K562 (cell line): ENCODE measurements around the gene ADGRG1. TPM values are rescaled to one million over a fixed set of nuclear protein-coding genes. Genes with fewer than 3 reads are reported as not detected.

ENCODE experiments used
- CBFA2T3 ChIP-seq: fragments of 450-650 bp; IDR thresholded peaks from 2 replicates; pipeline ENCODE4 v1.6.1; 2017
- HDAC3 ChIP-seq: fragments of 450-650 bp; IDR thresholded peaks from 2 replicates; pipeline ENCODE4 v1.6.1; 2018; ENCODE audit warnings: borderline replicate concordance, mild to moderate bottlenecking, moderate library complexity; ENCODE audit not compliant: partially characterized antibody
- KLF16 ChIP-seq: IDR thresholded peaks from 2 replicates; pipeline ENCODE4 v1.6.1; 2016; ENCODE audit warnings: antibody characterized with exemption
- POLR2B ChIP-seq: fragments of 450-650 bp; IDR thresholded peaks from 2 replicates; pipeline ENCODE4 v1.6.1; 2018; ENCODE audit warnings: low read depth; ENCODE audit not compliant: partially characterized antibody
- TAL1 ChIP-seq: fragments of 450-650 bp; IDR thresholded peaks from 2 replicates; pipeline ENCODE4 v1.6.1; 2016; ENCODE audit warnings: mild to moderate bottlenecking
- polyA plus RNA-seq, 8 experiments: library from polyadenylated mRNA; depleted of rRNA in 4 of 8; stranded (reverse) in 5 of 8; unstranded in 3 of 8; fragments of >200 nt; fragmentation: Nextera tagmentation in 2 of 8; fragmentation: Illumina TruSeq in 1 of 8; extraction: Ambion mirVana in 2 of 8; extraction: Trizol in 1 of 8; gene quantifications; 2 replicates each; pipeline versions ENCODE4 v1.2.1 to v1.2.3, GENCODE V29; 2011 to 2014; ENCODE audit warnings: inconsistent platforms in 1 of 8, missing spikeins in 1 of 8
- total RNA-seq, 7 experiments: library from RNA; depleted of rRNA in 6 of 7; stranded (reverse); fragments of >200 nt in 6 of 7; fragmentation: Illumina TruSeq in 2 of 7; extraction: Trizol in 2 of 7; gene quantifications; 2 replicates each; pipeline versions ENCODE4 v1.2.1 to v1.2.3, GENCODE V29; 2011 to 2021; ENCODE audit warnings: low replicate concordance in 1 of 7
- TF ChIP-seq, protein P1 (sequence below): fragments of 450-650 bp; IDR thresholded peaks from 2 replicates; pipeline ENCODE4 v1.6.1; 2016; ENCODE audit warnings: mild to moderate bottlenecking
- TF ChIP-seq, protein P2 (sequence below), 2 experiments: fragments of 450-650 bp in 1 of 2; sonication (generic) in 1 of 2; formaldehyde crosslinking; conservative IDR thresholded peaks; 2 replicates each; pipeline versions ENCODE4 v1.4.0 to v1.8.1; 2020 to 2022; ENCODE audit warnings: mild to moderate bottlenecking in 1 of 2, missing genetic modification reagents in 1 of 2
- TF ChIP-seq, protein P3 (sequence below), 2 experiments: fragments of 450-650 bp; formaldehyde crosslinking in 1 of 2; IDR thresholded peaks; 2 replicates each; pipeline versions ENCODE4 v1.4.0 to v1.6.1; 2014 to 2020; ENCODE audit warnings: mild to moderate bottlenecking in 2 of 2, borderline replicate concordance in 1 of 2, low read depth in 1 of 2
- TF ChIP-seq, protein P4 (sequence below): IDR thresholded peaks from 2 replicates; pipeline ENCODE4 v1.6.1; 2011; ENCODE audit not compliant: insufficient read length; ENCODE audit errors: extremely low read depth
- TF ChIP-seq, protein P5 (sequence below): fragments of 200-800 bp; sonication (Bioruptor generic); IDR thresholded peaks from 2 replicates; pipeline ENCODE4 v1.6.1; 2017; ENCODE audit warnings: missing genetic modification characterization, missing compliant biosample characterization
- TF ChIP-seq, protein P6 (sequence below): fragments of 250-450 bp; sonication (Bioruptor Pico); IDR thresholded peaks from 2 replicates; pipeline ENCODE4 v1.9.0; 2021; ENCODE audit warnings: mild to moderate bottlenecking

The ADGRG1 gene
- total and polyA plus RNA-seq, 9 of the 15 experiments (the other 6 are each of a cell fraction or from before 2014, with no cell fraction given): 0.04 to 0.31 (median 0.16) TPM; not detected in 6

DNA sequence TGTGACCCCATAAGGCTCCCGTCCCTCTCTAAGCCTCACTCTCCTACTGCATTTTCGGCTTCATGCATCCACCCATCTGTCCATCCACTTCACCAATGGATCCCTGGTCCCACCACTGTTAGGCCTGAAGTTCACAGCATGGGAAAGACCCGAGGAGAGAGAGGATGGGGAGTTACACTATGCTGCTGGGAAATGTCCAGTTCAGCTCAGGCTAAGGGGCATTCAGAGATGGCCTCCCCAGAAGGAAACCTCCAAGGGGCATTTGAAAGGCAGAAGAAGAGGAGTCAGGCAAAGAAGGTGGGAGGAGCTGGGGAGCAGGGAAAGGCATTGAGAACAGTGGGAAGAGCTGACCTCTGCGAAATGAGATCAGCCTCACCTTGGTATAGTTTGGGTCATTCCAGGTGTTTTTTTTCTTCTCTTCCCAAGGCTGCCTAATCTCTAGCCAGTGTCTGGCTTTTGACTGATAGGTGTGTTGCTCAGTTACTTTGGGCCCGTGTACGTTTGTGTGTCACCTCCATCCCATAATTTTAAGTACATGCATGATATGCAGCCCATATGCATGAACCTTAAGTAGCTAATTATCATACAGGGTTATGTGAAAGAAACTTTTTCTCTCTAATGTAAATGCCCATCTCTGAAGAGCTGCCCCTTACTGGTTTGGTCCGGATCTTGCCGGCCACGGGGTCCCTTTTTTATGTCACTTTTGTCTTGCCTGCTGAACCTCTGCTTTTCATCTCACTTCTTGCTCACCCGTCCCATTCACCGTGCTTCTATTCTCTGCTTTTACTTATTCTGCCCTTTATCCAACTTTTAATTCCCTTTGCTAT, 54.6 kb downstream of the ADGRG1 start (continued):
- TF ChIP-seq CBFA2T3 (0 out of 2 replicates have a peak, but pooled peaks have one; percentile 7), TAL1 (0 out of 2 replicates have a peak, but pooled peaks have one; percentile 8), HDAC3 (no peak), KLF16 (peak; percentile 72; the same call in 1 of the 2 replicates), POLR2B (peak; percentile 88)
- TF ChIP-seq, protein P1, sequence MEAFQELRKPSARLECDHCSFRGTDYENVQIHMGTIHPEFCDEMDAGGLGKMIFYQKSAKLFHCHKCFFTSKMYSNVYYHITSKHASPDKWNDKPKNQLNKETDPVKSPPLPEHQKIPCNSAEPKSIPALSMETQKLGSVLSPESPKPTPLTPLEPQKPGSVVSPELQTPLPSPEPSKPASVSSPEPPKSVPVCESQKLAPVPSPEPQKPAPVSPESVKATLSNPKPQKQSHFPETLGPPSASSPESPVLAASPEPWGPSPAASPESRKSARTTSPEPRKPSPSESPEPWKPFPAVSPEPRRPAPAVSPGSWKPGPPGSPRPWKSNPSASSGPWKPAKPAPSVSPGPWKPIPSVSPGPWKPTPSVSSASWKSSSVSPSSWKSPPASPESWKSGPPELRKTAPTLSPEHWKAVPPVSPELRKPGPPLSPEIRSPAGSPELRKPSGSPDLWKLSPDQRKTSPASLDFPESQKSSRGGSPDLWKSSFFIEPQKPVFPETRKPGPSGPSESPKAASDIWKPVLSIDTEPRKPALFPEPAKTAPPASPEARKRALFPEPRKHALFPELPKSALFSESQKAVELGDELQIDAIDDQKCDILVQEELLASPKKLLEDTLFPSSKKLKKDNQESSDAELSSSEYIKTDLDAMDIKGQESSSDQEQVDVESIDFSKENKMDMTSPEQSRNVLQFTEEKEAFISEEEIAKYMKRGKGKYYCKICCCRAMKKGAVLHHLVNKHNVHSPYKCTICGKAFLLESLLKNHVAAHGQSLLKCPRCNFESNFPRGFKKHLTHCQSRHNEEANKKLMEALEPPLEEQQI: no peak
- TF ChIP-seq, protein P2, sequence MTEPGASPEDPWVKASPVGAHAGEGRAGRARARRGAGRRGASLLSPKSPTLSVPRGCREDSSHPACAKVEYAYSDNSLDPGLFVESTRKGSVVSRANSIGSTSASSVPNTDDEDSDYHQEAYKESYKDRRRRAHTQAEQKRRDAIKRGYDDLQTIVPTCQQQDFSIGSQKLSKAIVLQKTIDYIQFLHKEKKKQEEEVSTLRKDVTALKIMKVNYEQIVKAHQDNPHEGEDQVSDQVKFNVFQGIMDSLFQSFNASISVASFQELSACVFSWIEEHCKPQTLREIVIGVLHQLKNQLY (CRISPR knock-in tag; conservative IDR thresholded peaks at IDR 0.05): peak in 1 of 2 experiments; percentile 88; a peak in 1 of 4 replicates
- TF ChIP-seq, protein P3, sequence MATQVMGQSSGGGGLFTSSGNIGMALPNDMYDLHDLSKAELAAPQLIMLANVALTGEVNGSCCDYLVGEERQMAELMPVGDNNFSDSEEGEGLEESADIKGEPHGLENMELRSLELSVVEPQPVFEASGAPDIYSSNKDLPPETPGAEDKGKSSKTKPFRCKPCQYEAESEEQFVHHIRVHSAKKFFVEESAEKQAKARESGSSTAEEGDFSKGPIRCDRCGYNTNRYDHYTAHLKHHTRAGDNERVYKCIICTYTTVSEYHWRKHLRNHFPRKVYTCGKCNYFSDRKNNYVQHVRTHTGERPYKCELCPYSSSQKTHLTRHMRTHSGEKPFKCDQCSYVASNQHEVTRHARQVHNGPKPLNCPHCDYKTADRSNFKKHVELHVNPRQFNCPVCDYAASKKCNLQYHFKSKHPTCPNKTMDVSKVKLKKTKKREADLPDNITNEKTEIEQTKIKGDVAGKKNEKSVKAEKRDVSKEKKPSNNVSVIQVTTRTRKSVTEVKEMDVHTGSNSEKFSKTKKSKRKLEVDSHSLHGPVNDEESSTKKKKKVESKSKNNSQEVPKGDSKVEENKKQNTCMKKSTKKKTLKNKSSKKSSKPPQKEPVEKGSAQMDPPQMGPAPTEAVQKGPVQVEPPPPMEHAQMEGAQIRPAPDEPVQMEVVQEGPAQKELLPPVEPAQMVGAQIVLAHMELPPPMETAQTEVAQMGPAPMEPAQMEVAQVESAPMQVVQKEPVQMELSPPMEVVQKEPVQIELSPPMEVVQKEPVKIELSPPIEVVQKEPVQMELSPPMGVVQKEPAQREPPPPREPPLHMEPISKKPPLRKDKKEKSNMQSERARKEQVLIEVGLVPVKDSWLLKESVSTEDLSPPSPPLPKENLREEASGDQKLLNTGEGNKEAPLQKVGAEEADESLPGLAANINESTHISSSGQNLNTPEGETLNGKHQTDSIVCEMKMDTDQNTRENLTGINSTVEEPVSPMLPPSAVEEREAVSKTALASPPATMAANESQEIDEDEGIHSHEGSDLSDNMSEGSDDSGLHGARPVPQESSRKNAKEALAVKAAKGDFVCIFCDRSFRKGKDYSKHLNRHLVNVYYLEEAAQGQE (IDR thresholded peaks at IDR 0.05; ENCODE audit: borderline replicate concordance): peak; percentile 93
- TF ChIP-seq, protein P3 (CRISPR knock-in tag; IDR thresholded peaks at IDR 0.05; ENCODE audit: low read depth): no peak
- TF ChIP-seq, protein P4, sequence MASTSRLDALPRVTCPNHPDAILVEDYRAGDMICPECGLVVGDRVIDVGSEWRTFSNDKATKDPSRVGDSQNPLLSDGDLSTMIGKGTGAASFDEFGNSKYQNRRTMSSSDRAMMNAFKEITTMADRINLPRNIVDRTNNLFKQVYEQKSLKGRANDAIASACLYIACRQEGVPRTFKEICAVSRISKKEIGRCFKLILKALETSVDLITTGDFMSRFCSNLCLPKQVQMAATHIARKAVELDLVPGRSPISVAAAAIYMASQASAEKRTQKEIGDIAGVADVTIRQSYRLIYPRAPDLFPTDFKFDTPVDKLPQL: peak; percentile 92
- TF ChIP-seq, protein P5, sequence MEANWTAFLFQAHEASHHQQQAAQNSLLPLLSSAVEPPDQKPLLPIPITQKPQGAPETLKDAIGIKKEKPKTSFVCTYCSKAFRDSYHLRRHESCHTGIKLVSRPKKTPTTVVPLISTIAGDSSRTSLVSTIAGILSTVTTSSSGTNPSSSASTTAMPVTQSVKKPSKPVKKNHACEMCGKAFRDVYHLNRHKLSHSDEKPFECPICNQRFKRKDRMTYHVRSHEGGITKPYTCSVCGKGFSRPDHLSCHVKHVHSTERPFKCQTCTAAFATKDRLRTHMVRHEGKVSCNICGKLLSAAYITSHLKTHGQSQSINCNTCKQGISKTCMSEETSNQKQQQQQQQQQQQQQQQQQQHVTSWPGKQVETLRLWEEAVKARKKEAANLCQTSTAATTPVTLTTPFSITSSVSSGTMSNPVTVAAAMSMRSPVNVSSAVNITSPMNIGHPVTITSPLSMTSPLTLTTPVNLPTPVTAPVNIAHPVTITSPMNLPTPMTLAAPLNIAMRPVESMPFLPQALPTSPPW (CRISPR knock-in tag): no peak
- TF ChIP-seq, protein P6, sequence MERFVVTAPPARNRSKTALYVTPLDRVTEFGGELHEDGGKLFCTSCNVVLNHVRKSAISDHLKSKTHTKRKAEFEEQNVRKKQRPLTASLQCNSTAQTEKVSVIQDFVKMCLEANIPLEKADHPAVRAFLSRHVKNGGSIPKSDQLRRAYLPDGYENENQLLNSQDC: peak; percentile 70; the same call in 1 of the 2 replicates
